ENCODE results near the gene CDH12.

- TF ChIP-seq CTCF (IDR thresholded peaks at IDR 0.05) (no peak), POLR2A (IDR thresholded peaks at IDR 0.05) (no peak)
Observed at GRCh38 chr5:21931116-21931515, 922.0 kb downstream of the CDH12 start.

Measured in vagina (tissue), 2 donors.